Right lobe of liver (tissue), 4 donors: Measurements from ENCODE around the gene APOM.

Experiments
- CTCF ChIP-seq, 4 donors: fragments of 200-600 bp in 3 of 4; fragments of 450-650 bp in 1 of 4; IDR thresholded peaks; one replicate each; pipeline versions ENCODE4 v1.5.1 to v1.8.0; 2016 to 2022; ENCODE audit warnings: antibody characterized with exemption in 4 of 4, mild to moderate bottlenecking in 2 of 4
- POLR2A ChIP-seq: fragments of 450-650 bp; IDR thresholded peaks from one replicate; pipeline ENCODE4 v1.6.1; 2017; ENCODE audit warnings: antibody characterized with exemption, mild to moderate bottlenecking
- donor health status: DM: no; HTN: no; CAD: no.
- donor health status: DM: no; HTN: no; CAD: no.
- donor health status: DM: no; HTN: yes; CAD: no.

DNA sequence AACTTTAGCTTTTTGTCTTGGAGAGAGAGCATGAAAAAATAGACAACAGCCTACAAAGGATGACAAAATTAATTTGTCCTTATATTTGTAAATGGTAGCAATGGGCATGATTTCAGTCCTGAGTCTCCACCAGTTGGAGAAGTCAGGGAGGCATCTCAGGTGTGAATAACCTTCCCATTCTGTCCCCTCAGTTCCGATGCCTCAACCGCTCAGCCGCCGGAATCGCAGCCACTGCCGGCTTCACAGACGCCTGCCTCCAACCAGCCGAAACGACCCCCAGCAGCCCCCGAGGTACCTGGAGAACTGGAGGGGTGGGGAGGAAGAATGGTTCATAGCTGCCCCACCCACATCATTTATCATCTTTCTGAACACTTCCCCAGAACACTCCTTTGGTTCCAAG lies 31.6 kb upstream of the APOM start:
- TF ChIP-seq CTCF (IDR thresholded peaks at IDR 0.05) (no peak), POLR2A (no peak)
